HG02943 (cell line): ENCODE measurements around the gene ZDHHC1.
"Not testable (repeated sequence)": the region's sequence is repeated elsewhere in the genome, so short reads cannot be mapped to it uniquely, and the experiment has no call there.

ENCODE experiments used
- ATAC-seq: cut with Tn5 transposase; IDR thresholded peaks from one replicate; pipeline ENCODE4 v1.9.1; 2021; ENCODE audit warnings: mild to moderate bottlenecking, low read depth, moderate library complexity; ENCODE audit not compliant: unreplicated experiment

Gene ZDHHC1

GRCh38 chr16:67378642-67379041, 37.6 kb downstream of the ZDHHC1 start:
- ATAC-seq = no peak

GRCh38 chr16:67376012-67376411, 40.3 kb downstream of the ZDHHC1 start:
- ATAC-seq = not testable (repeated sequence)

- no peak for ATAC-seq
Measured at GRCh38 chr16:67372664-67373063, 43.6 kb downstream of the ZDHHC1 start.

GRCh38 chr16:67370661-67371060, 45.6 kb downstream of the ZDHHC1 start:
- ATAC-seq = no peak

- no peak for ATAC-seq
Measured at GRCh38 chr16:67364600-67365235, 51.6 kb downstream of the ZDHHC1 start.

- ATAC-seq = no peak
Measured at GRCh38 chr16:67361038-67361437, 55.2 kb downstream of the ZDHHC1 start.

- not testable (repeated sequence) for ATAC-seq
Measured at GRCh38 chr16:67359540-67360269, 56.6 kb downstream of the ZDHHC1 start.

- ATAC-seq = no peak
Measured at GRCh38 chr16:67357561-67357960, 58.7 kb downstream of the ZDHHC1 start.

- ATAC-seq = no peak
Measured at GRCh38 chr16:67356396-67356795, 59.9 kb downstream of the ZDHHC1 start.

GRCh38 chr16:67352463-67352862, 63.8 kb downstream of the ZDHHC1 start:
- ATAC-seq = not testable (repeated sequence)

GRCh38 chr16:67350324-67350723, 66.0 kb downstream of the ZDHHC1 start:
- no peak for ATAC-seq

- ATAC-seq = no peak
Measured at GRCh38 chr16:67349172-67349571, 67.1 kb downstream of the ZDHHC1 start.

GRCh38 chr16:67346341-67346740, 69.9 kb downstream of the ZDHHC1 start:
- ATAC-seq = no peak

- no peak for ATAC-seq
Measured at GRCh38 chr16:67345401-67345800, 70.9 kb downstream of the ZDHHC1 start.
